Measurements from ENCODE around the gene NINL.

- TF ChIP-seq CTCF (IDR thresholded peaks at IDR 0.05) = no peak
- no peak for TF ChIP-seq POLR2AphosphoS5 (IDR thresholded peaks at IDR 0.05)
- no peak for TF ChIP-seq EP300 (IDR thresholded peaks at IDR 0.05)
- no peak for TF ChIP-seq POLR2A (IDR thresholded peaks at IDR 0.05)
These were observed 106.3 kb downstream of the NINL start for GRCh38 chr20:25478889-25479568.

Measured in upper lobe of left lung (tissue), 4 donors.